ENCODE data around the gene MAP4K3. TPM values are rescaled to one million over a fixed set of nuclear protein-coding genes. Genes with fewer than 3 reads are reported as not detected.

Gene MAP4K3
- total and polyA plus RNA-seq, 2 of the 8 experiments (the other 6 are each of a cell fraction or from before 2014, with no cell fraction given): 11.4 to 63.0 TPM

DNA sequence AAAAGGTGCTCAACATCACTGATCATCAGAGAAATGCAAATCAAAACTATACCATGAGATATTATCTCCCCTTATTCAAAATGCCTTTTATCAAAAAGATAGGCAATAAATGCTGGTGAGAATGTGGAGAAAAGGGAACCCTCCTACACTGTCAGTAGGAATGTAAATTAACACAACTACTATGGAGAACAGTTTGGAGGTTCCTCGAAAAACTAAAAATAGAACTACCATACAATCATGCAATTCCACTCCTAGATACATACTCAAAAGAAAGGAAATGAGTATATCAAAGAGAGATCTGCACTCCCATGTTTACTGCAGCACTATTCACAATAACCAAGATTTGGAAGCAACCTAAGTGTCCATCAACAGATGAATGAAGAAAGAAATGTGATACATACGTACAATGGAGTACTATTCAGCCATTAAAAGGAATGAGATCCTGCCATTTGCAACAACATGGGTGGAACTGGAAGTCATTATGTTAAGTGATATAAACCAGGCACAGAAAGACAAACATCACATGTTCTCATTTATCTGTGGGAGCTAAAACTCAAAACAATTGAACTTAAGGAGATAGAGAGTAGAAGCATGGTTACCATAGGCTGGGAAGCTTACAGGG lies 63.8 kb downstream of the MAP4K3 start:
- no peak overlapping the region for H2AFZ ChIP-seq (ENCODE audit: low read length)
- no peak overlapping the region for H3K4me2 ChIP-seq (ENCODE audit: insufficient read depth in 1 of 2, low read depth in 2 of 2, low read length in 2 of 2)
- DNase-seq (ENCODE audit: low read depth in 1 of 2, low spot score in 2 of 2) (no peak), FAIRE-seq (no peak)
- peaks cover 0 to 68% of the 10 kb centered on the region in 2 experiments; a peak in 3 of 4 replicates for H3K79me2 ChIP-seq (ENCODE audit: control insufficient read depth in 1 of 2, insufficient read depth in 2 of 2, low read length in 2 of 2)
- WGBS, 2 experiments (ENCODE audit: extremely low coverage in 1 of 2, insufficient coverage in 1 of 2, insufficient read length in 1 of 2, insufficient replicate concordance in 2 of 2, low coverage in 1 of 2, low lambda C conversion rate in 2 of 2, missing lambda C conversion rate in 1 of 2): 50% methylated on average over 2 of the region's 2 CpGs; no CpG with 5 or more reads in 1 of the 2 experiments
- no peak overlapping the region for H2AK5ac ChIP-seq (ENCODE audit: low read depth, low read length)
- ChIA-PET POLR2A (ENCODE audit: partially characterized antibody) (interaction anchor here (1.5 kb wide), 1 partner anchor 14 kb away, joined by 4 read pairs; no protein-coding TSS in a partner anchor), CTCF (ENCODE audit: partially characterized antibody) (no interaction called here)
- H2BK15ac ChIP-seq (ENCODE audit: low read length): no peak overlapping the region
- H3K4ac ChIP-seq (replicated peaks; ENCODE audit: insufficient read length, low read depth, low read length): no peak overlapping the region
- no peak overlapping the region for H3K18ac ChIP-seq (ENCODE audit: extremely low read depth, low read length)
- no peak overlapping the region for H3K14ac ChIP-seq (ENCODE audit: insufficient read length)
- no peak overlapping the region for H4K8ac ChIP-seq (ENCODE audit: extremely low read depth, insufficient read depth, low read length)
- no peaks in the 10 kb centered on the region for H4K20me1 ChIP-seq (replicated peaks in 1 of 2; ENCODE audit: control insufficient read depth in 1 of 2, insufficient read depth in 2 of 2, low read length in 2 of 2)
- H3K4me3 ChIP-seq (ENCODE audit: extremely low read depth in 1 of 4, insufficient read depth in 2 of 4, low read depth in 3 of 4, low read length in 4 of 4): no peak overlapping the region
- no peak overlapping the region for H3K27ac ChIP-seq (ENCODE audit: low read depth, low read length)
- H2BK12ac ChIP-seq (ENCODE audit: low read depth, low read length): no peak overlapping the region
- no peak overlapping the region for H2BK5ac ChIP-seq (ENCODE audit: low read depth, low read length)
- no peak overlapping the region for H4K91ac ChIP-seq (replicated peaks; ENCODE audit: insufficient read length, low read length)
- H3K4me1 ChIP-seq (replicated peaks in 1 of 4; ENCODE audit: control insufficient read depth in 3 of 4, insufficient read depth in 4 of 4, low read length in 3 of 4): peaks cover 2 to 6% (median 4%) of the 10 kb centered on the region in 4 experiments
- no peak overlapping the region for H2BK120ac ChIP-seq (replicated peaks; ENCODE audit: low read depth, low read length)
- H3K9ac ChIP-seq (replicated peaks in 1 of 4; ENCODE audit: extremely low read depth in 1 of 4, low read depth in 3 of 4, low read length in 3 of 4): no peak overlapping the region
- no peak overlapping the region for H3K56ac ChIP-seq (replicated peaks; ENCODE audit: insufficient read length, low read depth, low read length)
- H3K23ac ChIP-seq (ENCODE audit: insufficient read length): no peak overlapping the region
- H4K5ac ChIP-seq (ENCODE audit: insufficient read length, low read depth, low read length): no peak overlapping the region
- H3K23me2 ChIP-seq (ENCODE audit: low read depth, low read length): no peaks in the 10 kb centered on the region
- H2BK20ac ChIP-seq (ENCODE audit: low read length): no peak overlapping the region
- H3K9me3 ChIP-seq (ENCODE audit: insufficient read depth in 2 of 2, low read depth in 1 of 2, low read length in 1 of 2): peaks cover 0 to 2% of the 10 kb centered on the region in 2 experiments; a peak in 1 of 4 replicates
- no peaks in the 10 kb centered on the region; the same call in 1 of the 2 replicates for H3K79me1 ChIP-seq (ENCODE audit: low read depth, low read length)
- H3K27me3 ChIP-seq (replicated peaks in 1 of 4; ENCODE audit: control insufficient read depth in 3 of 4, extremely low read depth in 1 of 4, insufficient read depth in 3 of 4, low read length in 3 of 4): peaks cover 0 to 1% (median 0%) of the 10 kb centered on the region in 4 experiments; a peak in 1 of 7 replicates
- H3K36me3 ChIP-seq (ENCODE audit: control insufficient read depth in 2 of 4, insufficient read depth in 4 of 4, low read length in 3 of 4): peaks cover 0 to 9% (median 5%) of the 10 kb centered on the region in 4 experiments; a peak in 5 of 8 replicates
- TF ChIP-seq BACH1 (IDR thresholded peaks at IDR 0.05; ENCODE audit: low read length): no peak
